Measurements from ENCODE around the gene TGFB3. TPM values are rescaled to one million over a fixed set of nuclear protein-coding genes. Genes with fewer than 3 reads are reported as not detected.
A peak's percentile ranks its signal among the peaks of the same experiment; 100 is the strongest.

The TGFB3 gene
- total and polyA plus RNA-seq, 2 of the 13 experiments (the other 11 are each of a cell fraction or from before 2014, with no cell fraction given), result 1.4 to 2.5 TPM

GRCh38 chr14:75984674-75985073 lies 2.9 kb upstream of the TGFB3 start:
- Histone ChIP-seq H3K9ac (ENCODE audit: insufficient read depth, low read depth, low read length) (no peak overlapping the region), H3K4me1 (ENCODE audit: insufficient read depth, low read length) (peaks cover 74% of the 10 kb centered on the region), H3K4me3 (replicated peaks in 1 of 3; ENCODE audit: insufficient read depth in 1 of 3, low read depth in 2 of 3, low read length in 3 of 3) (no peak overlapping the region), H3K9me3 (ENCODE audit: low read length) (no peaks in the 10 kb centered on the region), H3K27me3 (ENCODE audit: control insufficient read depth in 1 of 2, insufficient read depth in 2 of 2, low read length in 2 of 2) (peaks cover 0 to 11% of the 10 kb centered on the region in 2 experiments; a peak in 1 of 5 replicates), H4K20me1 (ENCODE audit: insufficient read depth, low read length) (no peaks in the 10 kb centered on the region), H3K79me2 (ENCODE audit: insufficient read depth, low read length) (no peaks in the 10 kb centered on the region), H3K36me3 (replicated peaks in 1 of 2; ENCODE audit: control insufficient read depth in 1 of 2, insufficient read depth in 2 of 2, low read length in 2 of 2) (no peaks in the 10 kb centered on the region), H3K4me2 (ENCODE audit: low read depth, low read length) (no peak overlapping the region; the same call in 1 of the 2 replicates), H2AFZ (ENCODE audit: low read length) (no peak overlapping the region), H3K27ac (ENCODE audit: extremely low read length, insufficient read depth, low read length) (no peak overlapping the region)
- BruUV-seq (replicated peaks), result no TSS peak
- FAIRE-seq (peak; percentile 12), ATAC-seq (peak; percentile 6; the same call in 2 of the 3 replicates), DNase-seq (ENCODE audit: low spot score) (peak; percentile 67)
- CTCF ChIA-PET (ENCODE audit: low intra/inter-chr PET ratio, low total read pairs), result no interaction called here
- WGBS (ENCODE audit: low lambda C conversion rate), result 0% methylated on average over 2 of the region's 2 CpGs
- intact Hi-C loops (cut with micrococcal nuclease; ENCODE audit: unreplicated experiment) (loop anchor here (5.0 to 10.0 kb wide), 3 partner anchors 160 to 407 kb away; partner anchors contain the start of gene FLVCR2), in situ Hi-C loops (cut with HindIII; ENCODE audit: extremely low pct_ligation_motif_present, low pct_unique_long_range_greater_than_20kb) (loop anchor here (5.0 kb wide), 2 partner anchors 77 to 272 kb away; no protein-coding TSS in a partner anchor)
- POLR2A ChIA-PET, result no interaction called here
- TF ChIP-seq CREB1 (IDR thresholded peaks at IDR 0.05), result no peak
- no peak for TF ChIP-seq CREB1 (CRISPR knock-in tag; IDR thresholded peaks at IDR 0.05)
- TF ChIP-seq YEATS4 (CRISPR knock-in tag; IDR thresholded peaks at IDR 0.05; ENCODE audit: borderline replicate concordance), result no peak
- TF ChIP-seq, protein P1, sequence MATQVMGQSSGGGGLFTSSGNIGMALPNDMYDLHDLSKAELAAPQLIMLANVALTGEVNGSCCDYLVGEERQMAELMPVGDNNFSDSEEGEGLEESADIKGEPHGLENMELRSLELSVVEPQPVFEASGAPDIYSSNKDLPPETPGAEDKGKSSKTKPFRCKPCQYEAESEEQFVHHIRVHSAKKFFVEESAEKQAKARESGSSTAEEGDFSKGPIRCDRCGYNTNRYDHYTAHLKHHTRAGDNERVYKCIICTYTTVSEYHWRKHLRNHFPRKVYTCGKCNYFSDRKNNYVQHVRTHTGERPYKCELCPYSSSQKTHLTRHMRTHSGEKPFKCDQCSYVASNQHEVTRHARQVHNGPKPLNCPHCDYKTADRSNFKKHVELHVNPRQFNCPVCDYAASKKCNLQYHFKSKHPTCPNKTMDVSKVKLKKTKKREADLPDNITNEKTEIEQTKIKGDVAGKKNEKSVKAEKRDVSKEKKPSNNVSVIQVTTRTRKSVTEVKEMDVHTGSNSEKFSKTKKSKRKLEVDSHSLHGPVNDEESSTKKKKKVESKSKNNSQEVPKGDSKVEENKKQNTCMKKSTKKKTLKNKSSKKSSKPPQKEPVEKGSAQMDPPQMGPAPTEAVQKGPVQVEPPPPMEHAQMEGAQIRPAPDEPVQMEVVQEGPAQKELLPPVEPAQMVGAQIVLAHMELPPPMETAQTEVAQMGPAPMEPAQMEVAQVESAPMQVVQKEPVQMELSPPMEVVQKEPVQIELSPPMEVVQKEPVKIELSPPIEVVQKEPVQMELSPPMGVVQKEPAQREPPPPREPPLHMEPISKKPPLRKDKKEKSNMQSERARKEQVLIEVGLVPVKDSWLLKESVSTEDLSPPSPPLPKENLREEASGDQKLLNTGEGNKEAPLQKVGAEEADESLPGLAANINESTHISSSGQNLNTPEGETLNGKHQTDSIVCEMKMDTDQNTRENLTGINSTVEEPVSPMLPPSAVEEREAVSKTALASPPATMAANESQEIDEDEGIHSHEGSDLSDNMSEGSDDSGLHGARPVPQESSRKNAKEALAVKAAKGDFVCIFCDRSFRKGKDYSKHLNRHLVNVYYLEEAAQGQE (IDR thresholded peaks at IDR 0.05; ENCODE audit: borderline replicate concordance in 1 of 2, low read depth in 1 of 2, low read length in 2 of 2), result no peak
- TF ChIP-seq CREM (IDR thresholded peaks at IDR 0.05), result no peak
- no peak for TF ChIP-seq CREM (CRISPR knock-in tag; IDR thresholded peaks at IDR 0.05)
- TF ChIP-seq PRDM15 (CRISPR knock-in tag; IDR thresholded peaks at IDR 0.05), result peak; percentile 55; the same call in 1 of the 2 replicates
- TF ChIP-seq FOXA3 (CRISPR knock-in tag; IDR thresholded peaks at IDR 0.05), result peak; percentile 21; the same call in 1 of the 2 replicates
- TF ChIP-seq TEAD3 (CRISPR knock-in tag; optimal IDR thresholded peaks at IDR 0.05; ENCODE audit: borderline replicate concordance), result peak; percentile 38
- no peak for TF ChIP-seq ZKSCAN5 (CRISPR knock-in tag; IDR thresholded peaks at IDR 0.05)
- peak; percentile 31; the same call in 1 of the 2 replicates for TF ChIP-seq ARID5B (CRISPR knock-in tag; IDR thresholded peaks at IDR 0.05)
- TF ChIP-seq FOXM1 (CRISPR knock-in tag; IDR thresholded peaks at IDR 0.05), result no peak
- TF ChIP-seq FOXA1 (IDR thresholded peaks at IDR 0.05), result no peak
- peak; percentile 71 for TF ChIP-seq FOXA1 (CRISPR knock-in tag; IDR thresholded peaks at IDR 0.05)
